IPS-18a (cell line): ENCODE results near the gene GMDS.

Source experiments
- H3K27ac ChIP-seq: one replicate; pipeline ENCODE4 v1.5.1; 2013; ENCODE audit warnings: low read length
- H3K27me3 ChIP-seq: one replicate; pipeline ENCODE4 v1.6.1; 2013; ENCODE audit warnings: mild to moderate bottlenecking, low read length; ENCODE audit not compliant: control insufficient read depth, insufficient read depth
- H3K36me3 ChIP-seq: one replicate; pipeline ENCODE4 v1.6.1; 2013; ENCODE audit warnings: low read depth, low read length; ENCODE audit not compliant: control insufficient read depth
- H3K4me1 ChIP-seq: one replicate; pipeline ENCODE4 v1.6.1; 2013; ENCODE audit warnings: low read depth, low read length; ENCODE audit not compliant: control insufficient read depth
- H3K4me3 ChIP-seq: one replicate; pipeline ENCODE4 v1.5.1; 2013; ENCODE audit warnings: low read length
- H3K9ac ChIP-seq: one replicate; pipeline ENCODE4 v1.6.1; 2013; ENCODE audit warnings: mild to moderate bottlenecking, low read length, moderate library complexity
- H3K9me3 ChIP-seq: one replicate; pipeline ENCODE4 v1.6.1; 2013; ENCODE audit warnings: low read depth, low read length; ENCODE audit not compliant: control insufficient read depth

GMDS gene

GRCh38 chr6:1796706-1797529 is 448.5 kb downstream of the GMDS start:
- Histone ChIP-seq H3K9me3 (no peaks in the 10 kb centered on the region), H3K27me3 (no peaks in the 10 kb centered on the region), H3K9ac (no peak overlapping the region), H3K4me1 (peaks cover under 1% of the 10 kb centered on the region), H3K4me3 (no peak overlapping the region), H3K36me3 (no peaks in the 10 kb centered on the region), H3K27ac (no peak overlapping the region)

DNA sequence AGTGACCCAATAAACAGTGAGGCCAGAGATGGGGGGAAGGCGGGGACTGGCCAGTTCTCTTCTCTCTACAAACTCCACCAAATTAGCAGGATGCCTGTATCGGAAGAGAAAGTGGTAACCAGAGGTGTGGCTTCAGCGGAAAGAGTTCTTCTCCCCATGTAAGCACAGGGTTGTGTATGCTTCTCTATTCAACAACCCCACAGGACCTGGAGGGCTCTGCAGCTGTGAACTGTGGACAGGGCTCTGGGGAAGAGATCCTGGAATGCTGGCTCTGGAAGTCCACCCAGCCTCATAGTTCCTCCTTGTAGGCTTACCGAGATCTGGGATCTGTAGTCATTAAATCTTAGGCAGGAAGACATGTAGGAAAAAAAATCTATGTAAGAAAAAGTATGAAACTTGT is 449.5 kb downstream of the GMDS start:
- H3K9me3 ChIP-seq: no peaks in the 10 kb centered on the region
- no peak overlapping the region for H3K27ac ChIP-seq
- no peaks in the 10 kb centered on the region for H3K36me3 ChIP-seq
- no peak overlapping the region for H3K9ac ChIP-seq
- H3K4me3 ChIP-seq: no peak overlapping the region
- H3K27me3 ChIP-seq: no peaks in the 10 kb centered on the region
- H3K4me1 ChIP-seq: no peaks in the 10 kb centered on the region

GRCh38 chr6:1792989-1793388 is 452.4 kb downstream of the GMDS start:
- H3K36me3 ChIP-seq: no peaks in the 10 kb centered on the region
- H3K9me3 ChIP-seq: no peaks in the 10 kb centered on the region
- H3K27me3 ChIP-seq: no peaks in the 10 kb centered on the region
- H3K4me1 ChIP-seq: no peaks in the 10 kb centered on the region
- H3K4me3 ChIP-seq: no peak overlapping the region
- no peak overlapping the region for H3K27ac ChIP-seq
- H3K9ac ChIP-seq: no peak overlapping the region

GRCh38 chr6:1790684-1791083 is 454.7 kb downstream of the GMDS start:
- H3K9me3 ChIP-seq: no peaks in the 10 kb centered on the region
- H3K9ac ChIP-seq: no peak overlapping the region
- H3K4me1 ChIP-seq: no peaks in the 10 kb centered on the region
- H3K36me3 ChIP-seq: no peaks in the 10 kb centered on the region
- no peaks in the 10 kb centered on the region for H3K27me3 ChIP-seq
- no peak overlapping the region for H3K4me3 ChIP-seq
- H3K27ac ChIP-seq: no peak overlapping the region

GRCh38 chr6:1789092-1789491 is 456.3 kb downstream of the GMDS start:
- Histone ChIP-seq H3K27ac (no peak overlapping the region), H3K9ac (no peak overlapping the region), H3K36me3 (no peaks in the 10 kb centered on the region), H3K4me3 (no peak overlapping the region), H3K27me3 (no peaks in the 10 kb centered on the region), H3K4me1 (no peaks in the 10 kb centered on the region), H3K9me3 (no peaks in the 10 kb centered on the region)

DNA sequence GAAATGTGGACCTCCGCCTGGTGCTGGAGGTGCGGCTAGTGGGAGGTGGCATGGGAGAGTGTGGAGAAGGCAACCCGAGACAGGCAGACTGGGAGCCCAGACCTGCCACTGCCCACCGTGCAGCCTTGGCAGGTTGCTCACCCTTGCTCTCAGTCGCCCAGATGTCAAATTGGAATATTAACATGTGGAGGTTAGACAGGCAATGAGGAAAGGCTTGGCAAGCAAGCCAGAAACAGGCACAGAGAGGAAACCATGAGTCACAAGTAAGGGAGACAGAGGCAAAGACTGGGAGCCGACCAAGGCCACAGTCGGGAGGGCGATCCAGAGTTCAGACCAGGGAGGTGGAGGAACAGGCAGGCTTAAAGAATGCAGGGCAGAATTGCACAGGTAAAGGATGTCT is 457.5 kb downstream of the GMDS start:
- Histone ChIP-seq H3K9ac (no peak overlapping the region), H3K4me1 (no peaks in the 10 kb centered on the region), H3K36me3 (no peaks in the 10 kb centered on the region), H3K27me3 (no peaks in the 10 kb centered on the region), H3K9me3 (no peaks in the 10 kb centered on the region), H3K27ac (no peak overlapping the region), H3K4me3 (no peak overlapping the region)

- Histone ChIP-seq H3K9me3 (no peaks in the 10 kb centered on the region), H3K4me1 (no peaks in the 10 kb centered on the region), H3K36me3 (no peaks in the 10 kb centered on the region), H3K27ac (no peak overlapping the region), H3K27me3 (no peaks in the 10 kb centered on the region), H3K4me3 (no peak overlapping the region), H3K9ac (no peak overlapping the region)
Observed at GRCh38 chr6:1786455-1787453, 458.7 kb downstream of the GMDS start.

- no peak overlapping the region for H3K9ac ChIP-seq
- H3K9me3 ChIP-seq: no peaks in the 10 kb centered on the region
- H3K4me3 ChIP-seq: no peak overlapping the region
- no peaks in the 10 kb centered on the region for H3K27me3 ChIP-seq
- H3K4me1 ChIP-seq: no peaks in the 10 kb centered on the region
- no peak overlapping the region for H3K27ac ChIP-seq
- H3K36me3 ChIP-seq: no peaks in the 10 kb centered on the region
Observed at GRCh38 chr6:1784422-1784884, 461.0 kb downstream of the GMDS start.

DNA sequence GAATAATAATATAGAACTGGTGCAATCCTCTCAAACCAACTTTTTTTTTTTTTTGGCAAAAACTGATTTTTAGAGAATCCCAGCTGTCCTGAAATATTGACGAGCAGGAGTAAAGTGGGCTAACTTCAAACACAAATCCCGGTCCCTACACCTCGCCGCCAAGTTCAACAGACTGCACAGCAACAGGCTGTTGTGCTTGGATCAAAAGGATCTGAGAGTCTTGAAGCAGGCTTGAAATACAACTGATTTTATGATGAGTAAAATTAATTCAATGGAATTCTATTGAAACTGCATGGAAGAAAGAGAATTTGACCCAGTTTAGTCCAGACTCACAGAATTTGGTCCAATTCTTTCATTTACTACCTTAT is 463.6 kb downstream of the GMDS start:
- Histone ChIP-seq H3K27me3 (no peaks in the 10 kb centered on the region), H3K9me3 (no peaks in the 10 kb centered on the region), H3K4me3 (no peak overlapping the region), H3K9ac (no peak overlapping the region), H3K27ac (no peak overlapping the region), H3K36me3 (no peaks in the 10 kb centered on the region), H3K4me1 (no peaks in the 10 kb centered on the region)

- Histone ChIP-seq H3K4me1 (no peaks in the 10 kb centered on the region), H3K27ac (no peak overlapping the region), H3K9ac (no peak overlapping the region), H3K27me3 (no peaks in the 10 kb centered on the region), H3K36me3 (no peaks in the 10 kb centered on the region), H3K4me3 (no peak overlapping the region), H3K9me3 (no peaks in the 10 kb centered on the region)
Observed at GRCh38 chr6:1781152-1781816, 464.1 kb downstream of the GMDS start.

DNA sequence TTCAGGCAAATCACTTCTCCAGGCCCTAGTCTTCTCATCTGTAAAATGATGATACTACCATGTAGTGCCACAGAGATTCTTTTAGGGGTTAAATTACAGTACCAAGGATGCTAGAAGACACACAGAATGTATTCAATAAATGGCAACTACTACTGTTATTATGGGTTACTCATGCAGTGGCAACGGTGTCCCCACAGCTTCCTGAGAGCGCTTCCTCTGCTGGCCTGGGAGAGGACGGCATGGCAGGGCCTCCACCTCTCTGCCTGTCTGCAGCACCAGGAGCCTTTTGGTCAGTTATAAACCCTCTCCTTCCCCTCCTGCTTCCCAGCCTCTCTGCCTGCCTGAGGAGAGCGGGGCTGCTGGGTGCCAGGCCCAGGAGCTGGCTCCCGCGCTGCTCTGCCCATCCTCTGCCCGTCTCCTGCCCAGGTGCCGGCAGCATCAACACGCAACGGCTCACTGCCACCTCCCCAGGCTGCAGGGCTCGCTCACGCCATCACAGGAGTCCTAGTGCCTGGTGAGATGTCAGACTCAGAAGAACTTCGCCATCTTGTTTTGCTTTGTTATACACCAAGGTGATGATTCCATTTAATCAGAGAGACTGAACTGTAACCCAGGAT is 465.0 kb downstream of the GMDS start:
- no peaks in the 10 kb centered on the region for H3K4me1 ChIP-seq
- no peak overlapping the region for H3K4me3 ChIP-seq
- no peak overlapping the region for H3K9ac ChIP-seq
- H3K36me3 ChIP-seq: no peaks in the 10 kb centered on the region
- no peak overlapping the region for H3K27ac ChIP-seq
- no peaks in the 10 kb centered on the region for H3K27me3 ChIP-seq
- H3K9me3 ChIP-seq: no peaks in the 10 kb centered on the region
